HCT116 (cell line): ENCODE results near the gene ZNF783. TPM values are rescaled to one million over a fixed set of nuclear protein-coding genes. Genes with fewer than 3 reads are reported as not detected.
"Not testable (repeated sequence)": the region's sequence is repeated elsewhere in the genome, so short reads cannot be mapped to it uniquely, and the experiment has no call there.

Source experiments
- ATAC-seq: fragments of 200-7000 bp; cut with Tn5 transposase; 2 replicates; pipeline ENCODE4 v1.9.1; 2020; ENCODE audit warnings: mild to moderate bottlenecking, moderate library complexity
- BruUV-seq: library from RNA; stranded (reverse); fragments of 400-500 nt; replicated peaks from 2 replicates; lab custom pipeline; 2021; lab: Mats Ljungman, UMichigan
- CTCF ChIA-PET: fragments of 300-600 bp; sonication (Branson Sonifier 250); formaldehyde crosslinking; loops from one replicate; lab custom pipeline; 2021; ENCODE audit warnings: antibody characterized with exemption; lab: Charles Lee
- POLR2A ChIA-PET: fragments of 300-600, 350-600 bp; sonication (Branson Sonifier 250); formaldehyde crosslinking; loops from one replicate; lab custom pipeline; 2021; ENCODE audit warnings: antibody characterized with exemption; lab: Charles Lee
- RAD21 ChIA-PET, 2 experiments: fragments of 300-600 bp; sonication (Branson Sonifier 250); formaldehyde crosslinking; loops; one replicate each; lab custom pipeline; 2023; ENCODE audit warnings: low total read pairs in 2 of 2; ENCODE audit not compliant: uncharacterized antibody in 2 of 2, unreplicated experiment in 2 of 2, low non-redundant PET in 1 of 2; lab: Charles Lee
- DNase-seq: peaks from one replicate; pipeline ENCODE4 v3.0.0-alpha.2; 2010; ENCODE audit warnings: low read depth, low spot score
- H2AFZ ChIP-seq: fragments of 200-600 bp; shearing (Covaris generic), sonication (generic); 2 replicates; pipeline ENCODE4 v1.6.1; 2017; ENCODE audit warnings: low read depth, mixed run types, mixed read lengths, antibody characterized with exemption, low read length; ENCODE audit not compliant: poor library complexity, severe bottlenecking
- H3K27ac ChIP-seq: 2 replicates; pipeline ENCODE4 v1.5.1; 2012; ENCODE audit warnings: low read depth, low read length
- H3K27me3 ChIP-seq: fragments of 200-600 bp; sonication (generic); 2 replicates; pipeline ENCODE4 v1.6.1; 2016; ENCODE audit warnings: mixed run types, low read length, mixed read lengths; ENCODE audit not compliant: insufficient read depth
- H3K36me3 ChIP-seq, 2 experiments: fragments of 200-500 bp in 1 of 2; fragments of 200-600 bp in 1 of 2; sonication (Bioruptor generic) in 1 of 2; sonication (generic) in 1 of 2; 2 replicates each; pipeline versions ENCODE4 v1.5.1 to v1.6.1; 2014 to 2016; ENCODE audit warnings: low read length in 2 of 2, inconsistent platforms in 1 of 2, mixed read lengths in 1 of 2, mixed run types in 1 of 2; ENCODE audit not compliant: insufficient read depth in 2 of 2, control insufficient read depth in 1 of 2
- H3K4me1 ChIP-seq, 2 experiments: fragments of 200-600 bp in 1 of 2; sonication (generic) in 1 of 2; 2 replicates each; pipeline versions ENCODE4 v1.5.1 to v1.6.1; 2012 to 2017; ENCODE audit warnings: low read length in 2 of 2, inconsistent platforms in 1 of 2, mild to moderate bottlenecking in 1 of 2, mixed read lengths in 1 of 2, mixed run types in 1 of 2, moderate library complexity in 1 of 2; ENCODE audit not compliant: insufficient read depth in 2 of 2, control insufficient read depth in 1 of 2
- H3K4me2 ChIP-seq: fragments of 200-600 bp; sonication (generic); 2 replicates; pipeline ENCODE4 v1.6.1; 2017; ENCODE audit warnings: mixed run types, low read length, mixed read lengths
- H3K4me3 ChIP-seq, 2 experiments: fragments of 200-600 bp in 1 of 2; sonication (generic) in 1 of 2; replicated peaks in 1 of 2; 2 replicates each; pipeline ENCODE4 v1.5.1; 2011 to 2016; ENCODE audit warnings: low read length in 2 of 2, control low read depth in 1 of 2, low read depth in 1 of 2, mild to moderate bottlenecking in 1 of 2, mixed read lengths in 1 of 2, mixed run types in 1 of 2
- H3K79me2 ChIP-seq: fragments of 200-600 bp; sonication (generic); 2 replicates; pipeline ENCODE4 v1.6.1; 2017; ENCODE audit warnings: mild to moderate bottlenecking, mixed run types, low read length, moderate library complexity, mixed read lengths; ENCODE audit not compliant: insufficient read depth
- H3K9ac ChIP-seq: fragments of 200-600 bp; sonication (generic); 2 replicates; pipeline ENCODE4 v1.6.1; 2016; ENCODE audit warnings: low read length, mixed read lengths
- H3K9me2 ChIP-seq: fragments of 200-600 bp; sonication (generic), shearing (Covaris generic); 2 replicates; pipeline ENCODE4 v1.6.1; 2017; ENCODE audit warnings: mixed run types, mild to moderate bottlenecking, moderate library complexity; ENCODE audit not compliant: insufficient read depth
- H3K9me3 ChIP-seq, 2 experiments: fragments of 200-500 bp in 1 of 2; fragments of 200-600 bp in 1 of 2; sonication (Bioruptor generic) in 1 of 2; sonication (generic) in 1 of 2; 2 replicates each; pipeline ENCODE4 v1.6.1; 2014 to 2017; ENCODE audit warnings: low read length in 2 of 2, mixed read lengths in 2 of 2, inconsistent platforms in 1 of 2, low read depth in 1 of 2, mild to moderate bottlenecking in 1 of 2, mixed run types in 1 of 2, moderate library complexity in 1 of 2; ENCODE audit not compliant: control insufficient read depth in 1 of 2, insufficient read depth in 1 of 2
- H4K20me1 ChIP-seq: fragments of 200-600 bp; sonication (generic), shearing (Covaris generic); 2 replicates; pipeline ENCODE4 v1.6.1; 2017; ENCODE audit warnings: mixed run types, mild to moderate bottlenecking, moderate library complexity; ENCODE audit not compliant: insufficient read depth
- FOSL1 ChIP-seq: IDR thresholded peaks from 2 replicates; pipeline ENCODE4 v1.6.1; 2012; ENCODE audit warnings: low read depth
- JUND ChIP-seq: IDR thresholded peaks from 2 replicates; pipeline ENCODE4 v1.6.1; 2012
- POLR2AphosphoS5 ChIP-seq: IDR thresholded peaks from 2 replicates; pipeline ENCODE4 v1.6.1; 2011; ENCODE audit warnings: mild to moderate bottlenecking, low read depth, low read length, moderate library complexity
- SP1 ChIP-seq: IDR thresholded peaks from 2 replicates; pipeline ENCODE4 v1.6.1; 2012; ENCODE audit warnings: low read depth
- SRF ChIP-seq: IDR thresholded peaks from 2 replicates; pipeline ENCODE4 v1.6.1; 2012; ENCODE audit warnings: low read depth
- intact Hi-C: fragments of 100-400 bp; cut with micrococcal nuclease; formaldehyde crosslinking; loops from 2 replicates; pipeline ENCODE4 v1.10.0; 2022
- total RNA-seq: library from RNA; stranded (reverse); gene quantifications from one replicate; pipeline ENCODE4 v1.2.1, GENCODE V29; 2021; ENCODE audit not compliant: unreplicated experiment
- TF ChIP-seq, protein P1 (sequence below): IDR thresholded peaks from 2 replicates; pipeline ENCODE4 v1.6.1; 2012
- TF ChIP-seq, protein P2 (sequence below): IDR thresholded peaks from 2 replicates; pipeline ENCODE4 v1.6.1; 2011; ENCODE audit warnings: mild to moderate bottlenecking, low read length, moderate library complexity; ENCODE audit not compliant: insufficient replicate concordance; ENCODE audit errors: extremely low read depth

The ZNF783 gene
- total RNA-seq, 1 experiment from 2014 or later = 12.5 TPM

DNA sequence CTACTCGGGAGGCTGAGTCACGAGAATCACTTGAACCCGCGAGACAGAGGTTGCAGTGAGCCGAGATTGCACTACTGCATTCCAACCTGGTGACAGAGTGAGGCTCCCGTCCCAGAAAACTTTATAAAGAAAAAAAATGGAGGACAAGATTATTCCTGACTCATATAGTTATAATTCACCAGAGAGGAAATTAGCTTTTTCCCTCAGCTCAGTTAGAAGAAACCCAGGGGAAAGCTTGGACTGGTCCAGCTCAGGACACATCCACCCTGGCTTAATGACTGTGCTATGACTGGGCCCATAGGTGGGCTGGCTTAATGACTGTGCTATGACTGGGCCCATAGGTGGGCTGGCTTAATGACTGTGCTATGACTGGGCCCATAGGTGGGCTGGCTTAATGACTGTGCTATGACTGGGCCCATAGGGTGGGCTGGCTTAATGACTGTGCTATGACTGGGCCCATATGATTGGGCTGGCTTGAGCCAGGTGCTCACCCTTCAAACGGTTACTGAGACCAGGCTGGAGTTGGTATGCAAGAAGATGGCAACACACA, 28.3 kb upstream of the ZNF783 start:
- H4K20me1 ChIP-seq, H3K36me3 ChIP-seq, H3K9me3 ChIP-seq, H3K9me2 ChIP-seq, BruUV-seq, H3K4me3 ChIP-seq, H2AFZ ChIP-seq, POLR2A ChIA-PET, RAD21 ChIA-PET, H3K79me2 ChIP-seq, H3K27me3 ChIP-seq: not testable (repeated sequence)
- TF ChIP-seq SRF = 0 out of 2 replicates have a peak, but pooled peaks have one; percentile 23
- TF ChIP-seq SP1 = peak; percentile 62
- TF ChIP-seq POLR2AphosphoS5 = peak; percentile 55
- peak; percentile 69 for TF ChIP-seq JUND
- TF ChIP-seq, protein P1, sequence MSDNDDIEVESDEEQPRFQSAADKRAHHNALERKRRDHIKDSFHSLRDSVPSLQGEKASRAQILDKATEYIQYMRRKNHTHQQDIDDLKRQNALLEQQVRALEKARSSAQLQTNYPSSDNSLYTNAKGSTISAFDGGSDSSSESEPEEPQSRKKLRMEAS = peak; percentile 18; the same call in 1 of the 2 replicates
- TF ChIP-seq FOSL1 = peak; percentile 88
- TF ChIP-seq, protein P2, sequence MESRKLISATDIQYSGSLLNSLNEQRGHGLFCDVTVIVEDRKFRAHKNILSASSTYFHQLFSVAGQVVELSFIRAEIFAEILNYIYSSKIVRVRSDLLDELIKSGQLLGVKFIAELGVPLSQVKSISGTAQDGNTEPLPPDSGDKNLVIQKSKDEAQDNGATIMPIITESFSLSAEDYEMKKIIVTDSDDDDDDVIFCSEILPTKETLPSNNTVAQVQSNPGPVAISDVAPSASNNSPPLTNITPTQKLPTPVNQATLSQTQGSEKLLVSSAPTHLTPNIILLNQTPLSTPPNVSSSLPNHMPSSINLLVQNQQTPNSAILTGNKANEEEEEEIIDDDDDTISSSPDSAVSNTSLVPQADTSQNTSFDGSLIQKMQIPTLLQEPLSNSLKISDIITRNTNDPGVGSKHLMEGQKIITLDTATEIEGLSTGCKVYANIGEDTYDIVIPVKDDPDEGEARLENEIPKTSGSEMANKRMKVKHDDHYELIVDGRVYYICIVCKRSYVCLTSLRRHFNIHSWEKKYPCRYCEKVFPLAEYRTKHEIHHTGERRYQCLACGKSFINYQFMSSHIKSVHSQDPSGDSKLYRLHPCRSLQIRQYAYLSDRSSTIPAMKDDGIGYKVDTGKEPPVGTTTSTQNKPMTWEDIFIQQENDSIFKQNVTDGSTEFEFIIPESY = peak; percentile 49
- H3K27ac ChIP-seq = peak overlapping the region; percentile 39; the same call in 1 of the 2 replicates
- intact Hi-C loops = loop anchor here (5.0 kb wide), 1 partner anchor 36 kb away; the partner anchor contains the start of gene ZNF282
- H3K4me1 ChIP-seq = peaks cover 20 to 32% of the 10 kb centered on the region in 2 experiments
- peak overlapping the region; percentile 58 for H3K4me2 ChIP-seq
- CTCF ChIA-PET = interaction anchor here (1.2 kb wide), 1 partner anchor 29 kb away, joined by 4 read pairs; the partner anchor contains the start of gene ZNF783
- peak overlapping the region; percentile 45 for H3K9ac ChIP-seq
- peak; percentile 61 for DNase-seq
- ATAC-seq = peak; percentile 78
